ENCODE data around the gene EPN2.
A peak's percentile ranks its signal among the peaks of the same experiment; 100 is the strongest.

Gene EPN2

GRCh38 chr17:19369846-19370492, 132.8 kb downstream of the EPN2 start:
- no peak for DNase-seq

- peak; percentile 26 for DNase-seq
Measured at GRCh38 chr17:19370493-19370960, 133.4 kb downstream of the EPN2 start.

- no peak for DNase-seq
Measured at GRCh38 chr17:19371259-19372010, 134.3 kb downstream of the EPN2 start.

GRCh38 chr17:19372011-19372370, 134.8 kb downstream of the EPN2 start:
- no peak for DNase-seq

- no peak for DNase-seq
Measured at GRCh38 chr17:19372439-19372838, 135.3 kb downstream of the EPN2 start.

- DNase-seq, result no peak
Measured at GRCh38 chr17:19372866-19373504, 135.8 kb downstream of the EPN2 start.

GRCh38 chr17:19374136-19374535, 137.0 kb downstream of the EPN2 start:
- DNase-seq, result no peak

- DNase-seq, result no peak
Measured at GRCh38 chr17:19375732-19376131, 138.6 kb downstream of the EPN2 start.

GRCh38 chr17:19376811-19377210, 139.6 kb downstream of the EPN2 start:
- DNase-seq, result peak; percentile 29

- peak; percentile 96 for DNase-seq
Measured at GRCh38 chr17:19377602-19378415, 140.6 kb downstream of the EPN2 start.

- DNase-seq, result peak; percentile 80
Measured at GRCh38 chr17:19378416-19379360, 141.5 kb downstream of the EPN2 start, which contains the start of gene MAPK7. MAPK7 (plus strand) TSS chr17:19378498; CDS start chr17:19378901, 403 bp downstream.

GRCh38 chr17:19379361-19380065, 142.3 kb downstream of the EPN2 start:
- DNase-seq, result no peak

- DNase-seq, result no peak
Measured at GRCh38 chr17:19380481-19381301, 143.5 kb downstream of the EPN2 start.

GRCh38 chr17:19381361-19381740, 144.2 kb downstream of the EPN2 start:
- DNase-seq, result no peak

GRCh38 chr17:19381741-19382444, 144.7 kb downstream of the EPN2 start:
- DNase-seq, result no peak

- peak; percentile 10 for DNase-seq
Measured at GRCh38 chr17:19382531-19383444, 145.6 kb downstream of the EPN2 start.

- no peak for DNase-seq
Measured at GRCh38 chr17:19383681-19384470, 146.7 kb downstream of the EPN2 start.
